CD4-positive, alpha-beta T cell treated with Interleukin-10 for 1 hour (primary cell): ENCODE measurements around the gene GMEB2.
A peak's percentile ranks its signal among the peaks of the same experiment; 100 is the strongest.
"Not testable (repeated sequence)": the region's sequence is repeated elsewhere in the genome, so short reads cannot be mapped to it uniquely, and the experiment has no call there.

Experiments
- DNase-seq: peaks from one replicate; pipeline ENCODE4 v3.0.0-alpha.2; 2020

GMEB2 gene

DNA sequence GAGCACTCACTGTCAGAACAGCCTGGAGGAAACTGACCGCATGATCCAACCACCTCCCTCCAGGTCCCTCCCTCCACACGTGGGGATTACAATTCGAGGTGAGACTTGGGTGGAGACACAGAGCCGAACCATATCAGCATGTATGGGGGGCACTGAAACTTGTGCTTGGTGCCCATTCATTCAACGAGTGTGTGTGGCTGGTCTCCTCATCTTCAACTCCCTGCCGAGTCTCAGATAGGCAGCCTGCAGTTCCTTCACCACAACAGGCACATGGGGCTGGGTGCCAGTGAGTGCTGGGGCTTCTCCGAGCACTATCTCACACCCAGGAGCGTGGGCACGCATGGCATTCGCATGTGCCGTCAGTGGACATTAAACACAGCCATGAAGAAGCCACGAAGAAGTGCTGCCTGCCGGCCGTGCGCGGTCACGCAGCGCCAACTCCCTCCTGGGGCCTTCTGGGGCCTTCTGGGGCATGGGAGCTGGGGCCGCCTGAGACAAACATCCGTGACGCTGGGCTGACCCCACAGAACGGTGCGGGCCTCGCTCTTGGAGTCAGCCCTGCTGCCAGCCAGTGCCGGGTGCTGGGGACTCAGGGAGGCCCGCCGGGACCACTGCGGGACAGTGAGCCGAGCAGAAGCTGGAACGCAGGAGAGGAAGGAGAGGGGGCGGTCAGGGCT is 30.5 kb upstream of the GMEB2 start:
- DNase-seq, result no peak

DNA sequence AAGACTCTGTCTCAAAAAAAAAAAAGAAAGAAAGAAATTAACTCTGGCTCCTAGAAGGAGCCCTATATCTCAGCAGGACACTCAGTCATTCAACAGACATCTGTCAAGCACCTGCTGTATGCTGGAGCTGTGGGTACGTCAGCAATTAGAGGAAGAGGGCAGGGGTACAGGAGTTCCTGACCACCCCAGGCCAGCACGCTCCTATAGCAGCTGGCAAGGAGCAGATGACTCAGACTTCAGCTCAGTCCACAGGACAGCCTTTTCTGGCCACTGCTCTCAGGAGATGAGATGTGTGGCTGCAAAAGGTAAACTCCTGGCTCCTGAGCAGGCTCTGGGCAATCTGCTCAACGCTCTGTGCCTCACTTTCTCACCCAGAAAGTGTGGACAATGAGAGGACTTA is 29.6 kb upstream of the GMEB2 start:
- no peak for DNase-seq

DNA sequence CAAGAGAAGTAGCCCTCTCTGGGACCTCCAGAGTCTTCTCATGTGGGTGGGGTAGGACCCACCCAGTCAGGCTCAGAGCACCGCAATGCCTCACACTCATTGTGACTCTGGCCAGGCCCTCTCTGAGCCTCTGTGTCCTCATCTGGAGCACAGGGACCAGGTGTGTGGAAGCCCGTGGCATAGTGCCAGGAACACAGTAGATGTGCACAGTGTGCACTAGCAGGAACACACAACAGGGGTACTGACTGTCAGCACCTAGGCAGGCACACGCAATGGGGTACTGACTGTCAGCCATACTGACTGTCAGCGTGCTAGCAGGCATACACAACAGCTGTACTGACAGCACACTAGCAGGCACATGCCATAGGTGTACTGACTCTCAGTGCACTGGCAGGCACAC is 28.3 kb upstream of the GMEB2 start:
- no peak for DNase-seq

DNA sequence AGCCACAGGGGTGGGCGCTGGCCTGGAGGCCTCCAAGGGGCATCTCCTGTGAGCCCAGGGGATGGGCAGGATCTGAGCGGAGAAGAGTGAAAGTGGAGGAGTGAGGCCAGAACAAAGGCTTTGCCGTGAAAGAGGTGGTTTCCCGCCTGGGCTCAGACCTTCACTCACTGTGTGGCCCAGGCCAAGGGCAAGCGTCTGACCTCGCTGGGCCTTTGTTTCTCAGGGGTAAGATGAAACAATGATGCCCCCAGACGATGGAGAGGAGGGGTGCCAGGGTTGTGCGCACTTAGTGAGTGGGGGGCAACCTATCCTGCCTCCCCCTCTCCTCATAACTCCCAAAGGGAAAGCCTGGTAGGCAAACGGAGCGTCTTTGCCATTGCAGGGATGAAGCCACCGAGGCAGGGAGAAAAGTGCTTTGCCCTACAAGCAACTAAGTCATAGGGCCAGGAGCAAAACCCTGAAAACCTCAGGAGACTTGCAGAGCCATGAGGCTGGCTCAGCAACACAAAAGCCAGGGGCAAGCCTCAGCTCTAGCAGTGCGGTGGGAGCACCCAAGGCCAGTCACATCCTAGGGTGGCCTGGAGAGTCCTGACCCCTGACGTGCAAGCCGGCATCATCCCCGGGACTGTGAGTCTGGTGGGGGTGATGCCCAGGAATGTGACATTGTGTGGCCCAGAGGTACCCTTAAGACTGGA is 27.2 kb upstream of the GMEB2 start:
- DNase-seq, result no peak

DNA sequence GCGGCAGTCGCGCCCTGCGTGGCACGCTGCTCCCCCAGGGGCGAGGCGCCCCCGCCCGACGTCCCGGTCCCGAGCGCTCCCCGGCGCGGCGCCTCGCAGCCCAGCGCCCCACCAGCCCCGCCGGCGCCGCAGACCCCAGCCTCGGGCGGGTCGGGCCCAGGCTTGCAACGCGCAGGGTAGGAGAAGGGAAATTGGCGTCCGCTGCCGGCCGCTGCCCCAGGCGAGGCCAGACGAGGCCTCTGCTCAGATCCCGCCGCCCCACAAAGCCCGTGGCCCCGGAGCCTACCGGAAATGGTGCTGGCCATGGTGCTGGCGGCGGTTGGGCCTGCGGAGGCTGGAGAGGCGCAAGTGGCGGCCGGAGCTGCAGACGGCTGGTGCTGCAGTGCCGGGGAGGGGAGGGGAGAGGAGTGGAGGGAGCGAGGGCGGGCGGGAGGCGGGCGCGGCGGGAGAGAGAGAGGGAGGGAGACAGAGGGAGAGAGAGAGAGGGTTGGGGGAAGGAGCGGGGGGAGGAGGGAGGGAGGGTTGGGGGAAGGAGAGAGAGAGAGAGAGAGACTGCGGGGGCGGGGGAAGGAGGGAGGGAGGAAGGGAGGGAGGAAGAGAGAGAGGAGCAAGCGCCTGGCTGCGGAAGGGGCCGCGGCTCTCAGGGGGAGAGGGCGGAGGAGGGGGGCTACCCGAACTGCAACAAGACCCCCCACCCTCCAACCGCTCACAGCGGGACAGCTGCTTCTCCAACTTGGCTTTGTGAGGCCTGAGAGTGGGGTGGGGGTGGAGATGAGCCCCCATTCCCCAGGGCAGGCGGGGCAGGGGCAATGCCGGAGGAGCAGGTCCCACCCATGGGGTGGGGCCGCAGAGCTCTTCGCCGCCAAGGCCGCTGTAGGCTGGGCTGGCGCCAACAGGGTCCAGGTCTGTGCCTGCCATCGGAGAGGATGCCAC is 26.4 kb upstream of the GMEB2 start, which contains the start of gene STMN3:
Gene STMN3 (minus strand): TSS at position 384 of the 933 bp plus-strand sequence. CDS start 79 bp downstream, at position 305.
- DNase-seq, result peak; percentile 76

DNA sequence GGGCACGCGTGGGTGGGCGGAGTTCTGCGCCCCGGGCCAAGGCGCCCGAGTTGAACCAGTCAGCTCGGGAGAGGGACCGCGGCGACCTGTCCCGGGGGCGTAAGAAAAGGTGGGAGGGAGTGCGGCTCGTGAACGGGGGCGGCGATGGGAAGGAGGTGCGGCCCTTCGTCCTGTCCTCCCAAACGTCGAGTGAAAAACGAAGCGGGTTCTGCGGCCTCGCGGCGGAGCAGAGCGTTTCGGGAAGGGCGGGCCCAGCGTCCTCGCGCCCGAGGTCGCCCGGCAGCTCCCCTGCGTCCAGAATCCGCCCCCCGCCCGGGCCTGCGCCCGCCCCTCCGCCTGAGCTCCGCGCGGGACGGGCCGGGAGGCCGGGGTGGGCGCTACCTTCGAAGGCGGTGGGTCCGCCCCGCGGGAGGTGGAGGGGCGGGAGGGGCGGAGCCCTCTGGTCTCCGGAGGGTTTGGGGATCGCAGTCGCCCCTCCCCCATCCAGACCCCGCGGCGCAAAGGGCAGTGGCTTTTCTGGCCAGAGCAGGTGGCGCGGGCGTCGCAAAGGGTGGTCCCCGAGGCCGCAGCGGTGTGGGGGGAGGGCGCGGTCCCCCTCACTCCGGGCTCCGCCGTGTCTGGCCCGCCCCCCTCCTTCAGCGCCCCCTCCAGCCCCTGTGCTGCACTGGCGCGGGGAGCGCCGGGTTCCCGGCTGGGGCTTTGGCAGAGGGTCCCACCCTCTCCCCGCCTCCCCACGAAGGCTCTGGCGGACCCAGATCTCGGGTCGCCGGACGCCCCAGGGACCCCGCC is 25.5 kb upstream of the GMEB2 start:
- DNase-seq, result peak; percentile 54

DNA sequence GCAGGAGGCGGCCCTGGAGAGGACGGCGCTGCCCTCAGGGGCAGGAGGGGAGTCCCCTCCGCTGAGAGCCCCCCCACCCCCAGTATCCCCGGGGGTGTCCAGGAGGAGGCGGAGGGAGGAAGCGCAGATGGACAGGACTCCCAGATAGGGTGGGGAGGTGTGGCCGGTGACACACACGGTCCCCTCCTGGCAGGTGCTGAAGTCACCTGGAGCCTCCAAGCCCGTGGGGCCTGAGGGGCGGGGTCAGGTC is 25.0 kb upstream of the GMEB2 start:
- peak; percentile 50 for DNase-seq

DNA sequence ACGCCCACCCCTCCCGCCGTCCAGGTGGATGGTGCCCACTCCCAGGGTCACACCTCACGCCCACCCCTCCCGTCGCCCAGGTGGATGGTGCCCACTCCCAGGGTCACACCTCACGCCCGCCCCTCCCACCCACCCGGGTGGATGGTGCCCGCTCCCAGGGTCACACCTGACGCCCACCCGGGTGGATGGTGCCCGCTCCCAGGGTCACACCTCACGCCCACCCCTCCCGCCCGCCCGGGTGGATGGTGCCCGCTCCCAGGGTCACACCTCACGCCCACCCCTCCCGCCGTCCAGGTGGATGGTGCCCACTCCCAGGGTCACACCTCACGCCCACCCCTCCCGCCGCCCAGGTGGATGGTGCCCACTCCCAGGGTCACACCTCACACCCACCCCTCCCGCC is 23.6 kb upstream of the GMEB2 start:
- DNase-seq, result not testable (repeated sequence)

DNA sequence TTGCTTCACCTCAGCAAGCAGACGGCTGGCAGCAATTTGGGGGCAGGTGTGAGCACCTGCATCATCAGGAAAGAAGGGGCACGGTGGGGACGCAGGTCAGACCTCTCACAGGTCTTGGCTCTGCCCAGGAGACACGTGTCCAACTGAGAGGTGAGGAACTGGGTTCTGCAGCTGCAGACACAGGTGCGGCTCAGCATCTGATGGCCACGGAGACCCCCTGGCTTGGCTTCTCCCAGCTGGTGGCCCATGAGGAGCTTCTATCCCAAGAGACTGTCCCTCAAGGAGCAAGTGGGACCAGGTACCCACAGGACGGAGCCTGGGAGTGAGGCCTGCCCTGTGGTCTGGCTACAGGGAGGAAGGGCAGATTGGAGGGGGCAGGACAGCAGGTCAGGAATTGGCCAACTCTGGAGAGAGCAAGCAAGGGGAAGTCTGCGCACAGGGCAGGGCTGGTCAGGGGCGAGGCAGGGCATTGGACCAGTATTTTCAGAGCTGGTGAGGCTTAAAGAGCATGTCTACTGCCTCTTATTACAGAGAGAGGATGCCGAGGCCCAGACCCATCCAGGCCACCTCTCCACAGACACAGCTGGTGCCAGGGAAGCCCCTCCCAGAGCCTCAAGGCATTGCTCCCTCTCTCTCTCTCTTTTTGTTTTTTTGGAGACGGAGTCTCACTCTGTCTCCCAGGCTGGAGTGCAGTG is 22.1 kb upstream of the GMEB2 start:
- no peak for DNase-seq

DNA sequence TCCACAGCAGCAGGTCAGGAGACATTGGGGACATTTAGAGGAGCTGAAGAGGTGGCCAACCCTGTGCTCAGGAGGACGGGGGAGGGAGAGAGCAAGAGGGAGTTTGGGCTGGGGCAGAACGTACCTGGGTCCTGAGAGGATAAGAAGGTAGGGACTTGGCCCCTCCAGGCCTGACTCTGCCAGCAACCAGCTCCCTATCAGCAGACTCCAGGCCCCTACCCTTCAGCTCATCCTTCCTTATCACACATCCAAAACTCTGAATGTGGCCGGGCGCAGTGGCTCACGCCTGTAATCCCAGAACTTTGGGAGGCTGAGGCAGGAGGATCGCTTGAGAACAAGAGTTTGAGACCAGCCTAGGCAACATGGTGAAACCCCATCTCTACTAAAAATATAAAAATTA is 21.3 kb upstream of the GMEB2 start:
- no peak for DNase-seq

DNA sequence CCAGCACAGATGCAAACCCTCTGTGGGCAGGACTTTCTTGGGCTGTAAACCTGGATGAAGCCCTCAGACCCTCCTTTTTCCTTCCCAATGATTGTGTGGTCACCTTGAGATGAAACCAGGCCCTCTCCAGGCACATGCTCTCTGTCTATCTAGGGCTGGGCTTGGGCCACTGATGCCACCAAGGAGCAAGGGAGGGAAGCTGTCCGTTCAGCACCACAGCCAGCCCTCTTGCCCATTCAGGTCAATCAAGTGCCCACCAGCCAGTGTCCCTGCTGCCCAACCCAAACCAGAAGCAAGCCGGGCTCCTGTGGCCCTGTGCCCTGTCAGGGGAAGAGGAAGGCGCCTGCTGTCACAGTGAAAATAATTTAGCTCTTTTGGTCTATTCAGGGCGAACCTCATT is 18.3 kb upstream of the GMEB2 start:
- DNase-seq, result no peak

DNA sequence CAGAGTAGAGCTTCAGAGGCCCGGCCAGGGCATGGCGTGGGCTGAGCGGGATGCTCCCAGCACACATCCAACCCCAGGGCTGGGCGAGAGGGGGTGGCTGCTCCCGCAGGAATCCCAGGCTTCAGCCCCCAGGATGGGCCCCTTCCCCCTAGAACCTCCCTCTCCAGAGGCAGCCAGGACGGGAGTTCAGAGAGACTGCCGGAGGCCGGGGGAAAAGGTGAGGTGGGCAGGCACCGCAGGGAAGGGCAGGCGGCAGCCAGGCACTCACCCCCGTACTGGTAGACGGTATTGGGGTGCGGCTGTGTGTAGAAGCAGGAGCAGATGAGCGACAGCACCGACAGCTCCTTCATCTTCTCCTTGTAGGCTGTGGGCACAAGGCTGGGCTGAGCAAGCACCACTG is 17.0 kb upstream of the GMEB2 start:
- DNase-seq, result no peak

DNA sequence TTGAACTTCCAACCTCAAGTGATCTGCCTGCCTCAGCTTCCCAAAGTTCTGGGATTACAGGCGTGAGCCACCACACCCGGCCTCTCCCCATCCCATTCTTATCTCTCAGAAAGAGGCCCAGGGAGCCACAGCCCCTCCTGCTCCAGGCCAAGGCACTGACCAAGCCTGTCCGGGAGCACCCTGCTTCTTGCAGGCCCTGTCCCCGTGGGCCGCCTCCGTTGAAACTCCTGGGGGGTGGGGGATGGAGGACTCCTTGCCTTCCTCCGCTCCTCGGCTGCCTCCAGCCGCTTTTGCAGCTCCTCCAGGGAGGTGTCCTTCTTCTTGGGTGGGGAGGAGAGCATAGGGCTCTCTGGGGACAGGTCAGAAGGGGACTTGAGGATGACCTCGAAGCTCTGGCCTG is 16.6 kb upstream of the GMEB2 start:
- DNase-seq, result no peak

DNA sequence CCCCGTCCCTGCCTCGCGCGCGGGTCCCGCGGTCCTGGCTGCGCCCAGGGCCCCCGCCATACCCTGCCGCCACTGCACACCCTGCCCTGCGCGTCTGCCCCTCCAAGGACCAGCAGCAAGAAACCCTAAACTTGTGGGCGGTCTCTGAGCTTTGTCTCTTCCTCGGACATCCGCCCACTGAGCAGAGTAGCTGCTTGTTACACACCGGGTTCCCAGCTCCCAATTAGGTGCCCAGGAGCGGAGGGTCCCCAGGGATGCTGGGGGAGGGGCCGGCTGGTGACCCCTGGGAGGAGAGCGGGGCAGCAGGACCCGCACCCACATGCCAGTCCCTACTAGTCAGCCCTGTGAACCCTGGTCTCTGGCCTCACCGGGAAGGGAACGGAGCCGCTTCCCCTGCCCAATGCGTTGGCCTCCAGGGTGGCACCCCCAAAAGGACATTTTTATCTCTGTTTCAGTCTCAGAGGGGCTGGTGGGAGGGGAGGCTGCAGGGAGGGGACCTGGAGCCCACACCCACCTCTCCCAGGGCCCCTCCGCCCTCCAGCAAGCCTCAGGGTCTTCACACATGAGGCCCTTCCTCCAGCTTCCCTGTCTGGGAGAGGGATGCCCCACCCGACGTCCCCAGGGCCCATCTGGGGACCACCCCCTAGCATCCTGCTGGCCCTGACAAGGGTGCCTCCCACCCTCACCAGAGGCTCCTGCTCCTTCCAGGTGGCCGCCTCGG is 15.8 kb upstream of the GMEB2 start:
- no peak for DNase-seq

DNA sequence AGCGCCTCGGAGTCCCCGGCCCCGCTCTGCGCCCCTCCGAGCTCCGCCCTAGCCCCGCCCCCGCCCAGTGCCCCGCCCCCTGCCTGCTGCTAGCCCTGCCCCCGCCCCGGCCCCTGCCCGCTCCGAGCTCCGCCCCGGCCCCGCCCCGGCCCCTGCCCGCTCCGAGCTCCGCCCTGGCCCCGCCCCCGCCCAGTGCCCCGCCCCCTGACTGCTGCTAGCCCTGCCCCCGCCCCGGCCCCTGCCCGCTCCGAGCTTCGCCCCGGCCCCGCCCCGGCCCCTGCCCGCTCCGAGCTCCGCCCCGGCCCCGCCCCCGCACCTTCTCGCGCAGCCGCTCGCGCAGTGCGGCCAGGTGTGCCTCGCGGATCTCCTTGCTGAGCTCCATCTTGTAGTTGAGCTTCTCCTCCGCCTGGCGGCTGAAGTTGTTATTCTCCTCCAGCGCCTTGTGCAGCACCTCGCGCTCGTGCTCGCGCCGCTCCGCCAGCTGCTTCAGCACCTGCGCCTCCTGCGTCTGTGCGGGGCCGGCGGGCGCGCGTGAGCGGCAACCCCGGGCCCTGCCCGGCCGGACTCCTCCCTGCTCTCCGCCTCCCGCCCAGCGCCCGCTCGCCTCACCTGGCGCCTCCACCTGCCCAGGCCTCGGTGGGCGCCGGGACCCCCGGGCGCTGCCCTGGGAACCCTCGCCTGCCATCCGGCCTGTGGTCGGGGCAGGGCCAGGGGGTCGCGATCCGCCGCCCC is 15.1 kb upstream of the GMEB2 start:
- peak; percentile 97 for DNase-seq

DNA sequence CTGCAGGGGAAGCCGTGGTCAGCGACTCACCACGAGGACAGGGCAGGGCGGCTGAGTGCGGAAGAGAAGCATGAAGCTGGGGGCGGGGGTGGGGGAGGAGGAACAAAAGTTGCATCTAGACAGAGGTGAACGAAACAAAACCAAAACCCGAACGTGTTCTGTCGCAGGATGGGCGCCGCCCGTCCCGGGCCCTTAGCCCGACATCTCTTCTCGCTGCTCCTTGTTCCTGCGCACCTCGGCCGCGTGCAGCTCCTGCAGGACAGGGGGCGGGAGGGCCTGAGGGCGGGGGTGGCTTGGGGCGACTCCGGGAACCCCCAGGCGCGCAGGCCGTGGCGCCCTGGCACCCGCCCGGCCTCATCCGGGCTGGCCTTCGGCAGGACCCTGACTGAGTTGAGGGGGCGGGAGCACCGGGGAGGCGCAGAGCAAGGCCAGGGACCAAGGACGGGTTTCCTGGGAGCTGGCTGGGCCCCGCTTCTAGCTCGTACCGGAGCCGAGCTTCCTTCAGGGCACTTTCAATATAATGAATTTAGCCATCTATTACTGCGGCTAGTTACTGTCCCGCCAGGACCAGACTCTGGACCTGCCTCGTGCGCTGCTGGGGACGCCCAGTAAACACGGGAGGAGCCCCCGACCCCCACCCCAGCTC is 14.4 kb upstream of the GMEB2 start:
- DNase-seq, result peak; percentile 60

DNA sequence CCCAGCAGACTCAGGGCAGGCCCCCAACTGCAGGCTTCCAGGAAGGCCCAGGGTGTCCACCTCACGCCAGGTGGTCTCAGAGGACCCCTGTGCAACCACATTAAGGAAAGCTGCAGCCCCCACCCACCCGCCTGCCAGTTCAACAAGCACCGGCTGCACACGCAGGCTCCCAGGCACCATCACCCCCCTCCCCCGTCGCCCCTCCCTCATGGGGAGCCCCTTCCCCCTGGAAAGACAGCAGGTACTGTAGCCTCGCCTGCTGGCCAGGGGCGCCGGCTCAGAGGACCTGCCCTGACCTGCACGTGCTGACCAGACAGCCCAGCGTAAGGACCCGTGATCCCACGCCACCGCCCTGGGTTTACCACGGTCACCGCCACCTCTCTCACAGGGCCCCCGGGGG is 13.8 kb upstream of the GMEB2 start:
- not testable (repeated sequence) for DNase-seq

DNA sequence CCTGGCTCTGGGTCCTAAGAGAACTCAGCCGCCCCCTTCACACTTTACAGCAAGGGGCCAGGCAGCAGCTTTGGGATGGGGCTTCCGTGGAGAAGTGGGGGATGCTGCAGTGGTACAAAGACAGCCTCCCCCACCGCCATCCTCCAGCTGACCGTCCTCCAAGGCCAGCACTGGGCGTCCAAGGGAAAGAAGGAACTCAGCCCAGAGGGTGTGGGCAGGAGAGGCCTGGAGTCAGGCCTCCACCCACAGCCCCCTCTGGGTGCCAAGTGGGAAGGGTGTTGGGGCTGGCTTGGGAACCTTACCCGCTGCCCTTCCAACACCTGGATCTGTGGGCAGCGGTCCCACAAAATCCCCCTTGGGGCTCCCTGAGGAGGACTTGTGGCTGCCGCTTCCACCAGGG is 13.2 kb upstream of the GMEB2 start:
- no peak for DNase-seq

DNA sequence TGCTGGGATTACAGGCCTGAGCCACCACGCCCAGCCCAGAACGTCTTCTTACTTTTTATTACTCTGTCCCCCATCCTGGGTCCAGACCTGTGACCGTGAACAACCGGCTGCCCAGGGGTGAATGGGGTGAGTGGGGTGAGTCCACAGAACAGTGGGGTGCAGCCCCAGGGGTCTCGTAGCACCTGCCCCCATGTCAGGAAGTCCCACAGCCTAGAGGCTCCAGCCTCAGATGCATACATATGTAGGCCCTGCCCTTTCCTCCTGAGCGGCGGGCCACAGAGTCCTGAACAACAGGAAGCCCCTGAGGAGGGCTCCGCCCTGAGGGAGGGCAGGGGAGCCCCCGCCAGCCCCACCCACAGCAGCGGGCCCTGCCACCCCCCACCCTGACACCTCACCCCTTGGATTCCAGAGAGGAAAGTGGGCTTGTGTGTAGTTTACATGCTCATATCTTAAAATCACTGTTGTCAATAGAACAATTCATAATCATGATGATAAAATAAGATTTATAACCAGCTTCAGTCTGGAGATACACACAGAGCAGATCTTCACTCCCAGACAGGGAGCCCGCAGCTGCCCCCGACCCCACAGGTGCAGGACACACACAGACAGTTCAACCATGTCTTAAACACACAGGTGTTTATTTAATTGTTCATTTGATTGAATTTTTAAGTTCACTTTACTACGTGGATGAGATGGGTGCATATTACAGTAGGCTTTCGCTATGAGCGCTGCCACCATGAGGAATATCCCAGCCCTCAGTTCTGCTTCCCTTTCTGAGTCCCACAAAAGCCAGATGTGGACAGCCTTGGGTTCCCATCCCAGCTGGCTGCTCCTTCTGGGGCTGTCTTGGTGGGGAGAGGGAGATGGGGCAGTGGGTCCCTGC is 12.4 kb upstream of the GMEB2 start:
- DNase-seq, result peak; percentile 77
